ENCODE data around the gene SBF2. TPM values are rescaled to one million over a fixed set of nuclear protein-coding genes. Genes with fewer than 3 reads are reported as not detected.
"Not testable (repeated sequence)": the region's sequence is repeated elsewhere in the genome, so short reads cannot be mapped to it uniquely, and the experiment has no call there.

Gene SBF2
- total RNA-seq, 4 donors from 2014 or later: 67.5 to 92.9 (median 71.6) TPM

DNA sequence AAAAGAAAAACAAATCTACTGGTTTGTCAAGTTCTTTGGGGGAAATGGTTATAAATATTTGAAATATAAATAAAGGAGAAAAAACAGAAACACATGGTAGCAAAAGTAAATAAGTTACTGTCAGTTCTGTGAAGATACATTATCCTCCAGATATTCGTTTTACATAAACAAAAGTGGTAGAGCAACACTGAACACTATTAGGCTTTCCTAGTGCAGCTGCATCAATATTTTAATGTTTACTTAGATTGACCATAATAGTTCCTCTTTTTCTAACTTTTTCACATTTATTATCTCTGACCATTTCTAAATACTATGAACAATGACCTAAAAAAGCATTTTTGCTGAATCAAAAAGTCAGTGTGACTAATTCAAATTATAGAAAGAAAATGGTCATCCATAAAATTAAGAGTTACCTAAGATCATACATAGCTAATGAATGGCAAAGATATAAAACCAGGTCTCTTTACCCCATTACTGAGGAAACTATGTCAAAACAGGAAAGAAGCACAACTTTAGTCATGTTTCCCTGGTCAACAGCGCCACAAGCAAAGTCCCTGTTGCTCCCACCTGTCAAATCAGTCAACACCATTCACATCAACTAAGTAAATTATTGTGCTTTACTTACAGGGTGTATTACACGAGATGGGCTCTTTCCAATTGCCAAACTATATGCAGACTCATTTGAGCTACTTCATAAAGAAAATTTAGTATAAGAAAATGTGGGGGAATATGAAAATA, 38.5 kb downstream of the SBF2 start:
- no peak for TF ChIP-seq POLR2A (IDR thresholded peaks at IDR 0.05)
- TF ChIP-seq CTCF (IDR thresholded peaks at IDR 0.05): no peak
- Histone ChIP-seq H3K4me3 (replicated peaks in 1 of 3) (no peak overlapping the region), H3K4me1 (peaks cover 0 to 9% of the 10 kb centered on the region in 2 donors), H3K27ac (no peak overlapping the region), H3K36me3 (no peaks in the 10 kb centered on the region), H3K27me3 (no peaks in the 10 kb centered on the region), H3K9me3 (no peaks in the 10 kb centered on the region)
- intact Hi-C loops (cut with DNase I): no loop called here
- 78 to 82% methylated on average over 3 of the region's 3 CpGs for WGBS, 2 donors
- DNase-seq: no peak

GRCh38 chr11:10249448-10250131, 44.4 kb downstream of the SBF2 start:
- H3K36me3 ChIP-seq; H3K9me3 ChIP-seq; intact Hi-C loops (cut with DNase I); H3K27ac ChIP-seq; H3K4me1 ChIP-seq; DNase-seq; H3K27me3 ChIP-seq; H3K4me3 ChIP-seq (replicated peaks in 1 of 3): not testable (repeated sequence)
- 94 to 98% methylated on average over 2 of the region's 2 CpGs for WGBS, 2 donors

GRCh38 chr11:10247011-10247410, 47.0 kb downstream of the SBF2 start:
- WGBS, 2 donors: 87 to 90% methylated on average over 2 of the region's 2 CpGs
- no peak for DNase-seq
- TF ChIP-seq POLR2A (IDR thresholded peaks at IDR 0.05) (no peak), CTCF (IDR thresholded peaks at IDR 0.05) (no peak)

GRCh38 chr11:10243896-10244575, 50.0 kb downstream of the SBF2 start:
- no peak overlapping the region for H3K27ac ChIP-seq
- DNase-seq: no peak
- 93 to 97% methylated on average over 2 of the region's 2 CpGs for WGBS, 2 donors
- peaks cover 0 to 7% of the 10 kb centered on the region in 2 donors for H3K4me1 ChIP-seq
- intact Hi-C loops (cut with DNase I): no loop called here
- TF ChIP-seq CTCF (IDR thresholded peaks at IDR 0.05) (no peak), POLR2A (IDR thresholded peaks at IDR 0.05) (no peak)
- H3K9me3 ChIP-seq: no peaks in the 10 kb centered on the region
- no peaks in the 10 kb centered on the region for H3K36me3 ChIP-seq
- H3K4me3 ChIP-seq (replicated peaks in 1 of 3): no peak overlapping the region
- H3K27me3 ChIP-seq: no peaks in the 10 kb centered on the region

More at GRCh38 chr11:10247011-10247410, 47.0 kb downstream of the SBF2 start:
- no peak overlapping the region for H3K27ac ChIP-seq
- H3K4me1 ChIP-seq: peaks cover 0 to 7% of the 10 kb centered on the region in 2 donors
- H3K9me3 ChIP-seq: no peaks in the 10 kb centered on the region
- H3K4me3 ChIP-seq (replicated peaks in 1 of 3): no peak overlapping the region
- intact Hi-C loops (cut with DNase I): no loop called here
- H3K36me3 ChIP-seq: no peaks in the 10 kb centered on the region
- no peaks in the 10 kb centered on the region for H3K27me3 ChIP-seq

DNA sequence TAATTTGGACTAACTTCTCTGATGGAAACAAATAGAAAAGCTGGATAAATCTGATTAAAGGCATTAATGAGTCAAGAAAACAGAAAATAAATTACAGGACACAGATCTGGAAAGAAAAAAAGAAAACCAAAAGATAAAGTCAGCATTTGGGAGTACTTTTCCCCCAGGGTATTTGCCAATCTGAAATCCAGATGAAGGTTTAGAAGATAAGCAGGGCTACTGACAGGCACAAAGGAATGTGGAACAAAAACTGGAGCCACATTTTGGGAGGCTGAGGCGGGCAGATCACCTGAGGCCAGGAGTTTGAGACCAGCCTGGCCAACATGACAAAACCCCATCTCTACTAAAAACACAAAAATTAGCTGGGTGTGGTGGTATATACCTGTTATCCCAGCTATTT, 57.2 kb downstream of the SBF2 start:
- WGBS, 2 donors: 96 to 100% methylated on average over 1 of the region's 1 CpG
- TF ChIP-seq POLR2A (IDR thresholded peaks at IDR 0.05) (no peak), CTCF (IDR thresholded peaks at IDR 0.05) (no peak)
- no peaks in the 10 kb centered on the region for H3K4me1 ChIP-seq
- DNase-seq: no peak
- no peak overlapping the region for H3K4me3 ChIP-seq (replicated peaks in 1 of 3)
- H3K36me3 ChIP-seq: no peaks in the 10 kb centered on the region
- intact Hi-C loops (cut with DNase I): no loop called here
- H3K9me3 ChIP-seq: no peaks in the 10 kb centered on the region
- H3K27me3 ChIP-seq: no peaks in the 10 kb centered on the region
- H3K27ac ChIP-seq: no peak overlapping the region
